Activated T-cell treated with anti-CD3 and anti-CD28 coated beads, Interleukin-2, amount 50 U/mL, for 48 hours (primary cell): Measurements from ENCODE around the gene NXPE2.
"Not testable (repeated sequence)": the region's sequence is repeated elsewhere in the genome, so short reads cannot be mapped to it uniquely, and the experiment has no call there.

Source experiments
- DNase-seq, 2 experiments: peaks; one replicate each; pipeline ENCODE4 v3.0.0-alpha.2; 2020

The NXPE2 gene

GRCh38 chr11:114678125-114679036, at the start of gene NXPE2:
Gene NXPE2 (plus strand): TSS chr11:114678527. CDS start chr11:114678576, 49 bp downstream.
- no peak for DNase-seq

GRCh38 chr11:114631445-114631965, 46.8 kb upstream of the NXPE2 start:
- DNase-seq, result peak in 1 of 2 experiments; percentile 29

- DNase-seq, result not testable (repeated sequence)
Observed at GRCh38 chr11:114639440-114639839, 38.9 kb upstream of the NXPE2 start.

- no peak for DNase-seq
Observed at GRCh38 chr11:114650661-114651060, 27.7 kb upstream of the NXPE2 start.

GRCh38 chr11:114651145-114651718, 27.1 kb upstream of the NXPE2 start:
- DNase-seq, result no peak

- no peak for DNase-seq
Observed at GRCh38 chr11:114653148-114653547, 25.2 kb upstream of the NXPE2 start.

- DNase-seq, result no peak
Observed at GRCh38 chr11:114664641-114665040, 13.7 kb upstream of the NXPE2 start.

- DNase-seq, result no peak
Observed at GRCh38 chr11:114666760-114667159, 11.6 kb upstream of the NXPE2 start.

GRCh38 chr11:114668109-114668508, 10.2 kb upstream of the NXPE2 start:
- DNase-seq, result no peak

- no peak for DNase-seq
Observed at GRCh38 chr11:114673661-114674060, 4.7 kb upstream of the NXPE2 start.

- DNase-seq, result no peak
Observed at GRCh38 chr11:114679505-114679904, 1.2 kb downstream of the NXPE2 start.

- DNase-seq, result no peak
Observed at GRCh38 chr11:114683007-114683406, 4.7 kb downstream of the NXPE2 start.

GRCh38 chr11:114684636-114685035, 6.3 kb downstream of the NXPE2 start:
- no peak for DNase-seq

- DNase-seq, result no peak
Observed at GRCh38 chr11:114685097-114685496, 6.8 kb downstream of the NXPE2 start.

GRCh38 chr11:114705280-114706024, 27.1 kb downstream of the NXPE2 start:
- no peak for DNase-seq

GRCh38 chr11:114709960-114710359, 31.6 kb downstream of the NXPE2 start:
- no peak for DNase-seq

- DNase-seq, result no peak
Observed at GRCh38 chr11:114713756-114714155, 35.4 kb downstream of the NXPE2 start.

GRCh38 chr11:114719562-114719961, 41.2 kb downstream of the NXPE2 start:
- no peak for DNase-seq

GRCh38 chr11:114724916-114725524, 46.7 kb downstream of the NXPE2 start:
- DNase-seq, result no peak

GRCh38 chr11:114725623-114726022, 47.3 kb downstream of the NXPE2 start:
- no peak for DNase-seq

GRCh38 chr11:114736806-114737205, 58.5 kb downstream of the NXPE2 start:
- DNase-seq, result no peak

- DNase-seq, result peak; percentile 40 to 41
Observed at GRCh38 chr11:114738954-114739353, 60.6 kb downstream of the NXPE2 start.

GRCh38 chr11:114745150-114745671, 66.9 kb downstream of the NXPE2 start:
- DNase-seq, result no peak
